ENCODE results near the gene SIL1.
"Not testable (repeated sequence)": the region's sequence is repeated elsewhere in the genome, so short reads cannot be mapped to it uniquely, and the experiment has no call there.

SIL1 gene

DNA sequence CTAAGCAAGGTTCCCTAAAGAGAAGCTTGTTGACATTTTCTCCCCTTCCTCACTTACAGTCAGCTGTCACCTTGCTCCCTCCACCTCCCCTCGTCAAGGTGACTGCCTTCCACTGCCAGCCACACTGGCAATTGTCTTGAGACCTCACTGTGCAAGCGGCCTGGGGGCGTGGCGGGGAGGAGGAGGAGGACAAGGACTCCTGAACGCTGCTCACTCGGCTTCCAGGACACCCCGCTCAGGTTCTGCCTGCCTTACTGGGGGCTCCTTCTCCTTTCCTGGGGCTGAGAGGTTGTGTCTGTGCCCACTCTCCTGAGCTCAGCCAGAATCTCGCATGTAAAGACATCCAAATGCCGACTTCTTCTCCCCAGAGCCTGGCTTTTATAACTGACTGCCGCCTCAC, 262.7 kb downstream of the SIL1 start:
- DNase-seq = no peak

DNA sequence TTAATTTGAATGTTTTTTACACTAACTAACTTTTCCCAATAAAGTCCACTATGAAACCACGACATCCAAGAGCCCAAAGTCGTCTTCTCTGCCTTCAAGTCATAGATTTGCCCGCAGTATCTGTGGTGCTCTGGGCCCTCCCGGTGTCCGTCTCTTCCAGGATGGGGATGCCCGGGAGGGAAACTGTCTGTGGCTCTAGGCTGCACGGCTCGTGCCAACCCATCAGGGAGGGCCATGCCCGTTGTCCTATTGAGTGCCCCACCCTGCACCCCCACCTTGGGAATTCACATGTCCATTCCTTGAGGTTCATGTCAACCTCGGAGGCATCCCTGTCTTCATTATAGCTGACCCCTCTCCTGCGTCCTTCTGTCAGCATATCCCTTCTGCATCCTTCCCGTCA, 263.2 kb downstream of the SIL1 start:
- DNase-seq = no peak

DNA sequence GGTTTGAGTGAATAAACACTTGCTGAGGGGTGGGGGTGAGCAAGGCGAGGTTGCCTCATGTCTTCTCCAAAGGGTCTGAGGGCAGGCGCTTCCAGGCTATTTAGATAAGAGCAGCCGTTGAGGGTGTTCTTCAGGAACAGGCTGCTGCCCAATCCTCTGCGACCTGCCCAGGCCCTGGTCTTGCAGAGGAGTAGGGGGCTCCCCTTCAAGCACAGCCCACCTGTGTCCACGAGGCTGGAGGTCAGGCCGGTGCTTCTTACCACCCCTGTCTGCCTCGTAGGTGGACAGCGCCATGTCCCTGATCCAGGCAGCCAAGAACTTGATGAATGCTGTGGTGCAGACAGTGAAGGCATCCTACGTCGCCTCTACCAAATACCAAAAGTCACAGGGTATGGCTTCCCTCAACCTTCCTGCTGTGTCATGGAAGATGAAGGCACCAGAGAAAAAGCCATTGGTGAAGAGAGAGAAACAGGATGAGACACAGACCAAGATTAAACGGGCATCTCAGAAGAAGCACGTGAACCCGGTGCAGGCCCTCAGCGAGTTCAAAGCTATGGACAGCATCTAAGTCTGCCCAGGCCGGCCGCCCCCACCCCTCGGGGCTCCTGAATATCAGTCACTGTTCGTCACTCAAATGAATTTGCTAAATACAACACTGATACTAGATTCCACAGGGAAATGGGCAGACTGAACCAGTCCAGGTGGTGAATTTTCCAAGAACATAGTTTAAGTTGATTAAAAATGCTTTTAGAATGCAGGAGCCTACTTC, 264.5 kb downstream of the SIL1 start:
- DNase-seq = no peak

DNA sequence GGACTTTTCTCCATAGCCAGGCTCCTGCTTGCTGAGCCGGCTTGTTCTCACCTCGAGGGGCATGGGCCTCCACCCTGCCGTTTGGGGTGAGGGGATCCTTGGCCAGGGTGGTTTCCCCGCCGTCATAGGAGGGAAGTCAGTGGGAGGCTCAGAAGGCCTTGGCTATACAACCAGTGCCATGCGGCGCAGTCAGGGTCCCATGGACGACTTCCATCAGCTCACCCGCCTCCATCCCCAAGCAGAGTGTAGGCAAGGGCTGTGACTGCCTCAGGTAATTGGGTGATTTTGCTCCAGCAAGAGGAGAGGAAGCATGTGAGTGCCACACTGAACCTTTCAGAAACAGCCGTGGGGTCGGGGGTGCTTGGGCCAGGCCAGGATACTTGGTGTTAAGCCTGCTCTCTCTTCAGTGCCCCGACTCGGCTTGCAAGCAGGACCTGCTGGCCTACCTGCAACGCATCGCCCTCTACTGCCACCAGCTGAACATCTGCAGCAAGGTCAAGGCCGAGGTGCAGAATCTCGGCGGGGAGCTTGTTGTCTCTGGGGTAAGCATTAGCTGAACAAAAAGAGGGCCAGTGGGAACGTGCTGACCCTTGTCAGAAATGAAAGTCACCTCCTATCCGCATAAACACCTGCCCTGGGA, 265.9 kb downstream of the SIL1 start:
- no peak for DNase-seq

DNA sequence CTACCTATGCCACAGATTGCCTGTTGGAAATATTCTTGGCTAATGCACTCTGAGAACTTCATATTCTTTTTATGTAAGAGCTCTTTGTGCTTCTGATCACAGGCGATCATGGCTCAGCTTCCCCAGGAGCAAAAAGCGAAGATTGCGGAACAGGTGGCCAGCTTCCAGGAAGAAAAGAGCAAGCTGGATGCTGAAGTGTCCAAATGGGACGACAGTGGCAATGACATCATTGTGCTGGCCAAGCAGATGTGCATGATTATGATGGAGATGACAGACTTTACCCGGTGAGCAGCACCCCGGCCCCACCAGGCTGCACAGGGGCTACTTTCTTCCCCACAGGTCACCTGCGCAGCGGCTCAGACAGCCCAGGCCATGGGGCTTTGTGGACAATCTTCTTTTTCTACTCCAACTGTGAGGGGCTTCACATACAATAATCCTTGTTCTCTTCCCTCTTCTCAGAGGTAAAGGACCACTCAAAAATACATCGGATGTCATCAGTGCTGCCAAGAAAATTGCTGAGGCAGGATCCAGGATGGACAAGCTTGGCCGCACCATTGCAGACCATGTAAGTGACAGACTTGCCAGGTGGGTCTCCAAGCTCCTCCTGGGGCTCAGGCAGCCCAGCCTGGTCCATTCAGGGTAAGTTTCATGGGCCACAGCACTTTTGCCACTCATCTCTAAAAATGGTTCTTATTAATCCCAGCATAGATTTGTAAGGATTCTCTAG, 267.6 kb downstream of the SIL1 start:
- no peak for DNase-seq

DNA sequence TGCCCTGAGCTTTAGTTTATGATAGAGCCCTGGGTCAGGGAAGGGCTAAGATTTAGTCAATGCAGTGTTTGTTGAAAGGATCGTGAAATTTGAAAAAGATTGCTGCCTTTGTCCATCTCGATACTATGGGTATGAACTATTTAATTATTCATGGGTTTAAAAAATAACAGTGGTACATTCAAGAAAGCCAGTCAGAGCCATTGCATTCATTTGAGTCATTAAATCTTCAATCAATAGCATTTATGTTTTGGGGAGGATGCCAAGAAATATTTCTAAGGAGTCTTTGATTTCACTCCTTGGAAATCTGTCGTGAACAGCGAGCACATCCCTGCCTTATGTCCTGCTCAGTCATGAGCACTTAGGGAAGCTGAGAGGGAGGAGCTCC, 268.6 kb downstream of the SIL1 start:
- no peak for DNase-seq

DNA sequence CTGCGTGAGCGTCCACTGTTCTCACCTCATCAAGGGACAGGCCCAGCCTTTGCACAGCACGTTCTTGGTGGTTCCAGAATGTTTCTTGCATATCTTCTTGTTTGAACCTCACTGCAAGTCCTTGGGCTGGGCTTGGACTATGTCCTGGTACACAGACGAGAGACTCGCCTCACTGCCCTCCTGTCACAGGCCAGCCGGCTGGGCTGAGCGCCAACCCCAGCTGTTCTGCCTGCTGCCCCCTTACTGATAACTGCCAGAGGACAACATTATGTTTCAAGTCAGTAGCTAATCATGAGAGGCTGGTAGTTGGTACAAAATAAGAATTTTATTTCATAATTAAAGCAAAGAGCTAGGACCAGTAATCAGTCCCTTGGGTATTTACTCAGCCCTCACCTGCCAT, 270.2 kb downstream of the SIL1 start:
- DNase-seq = no peak

DNA sequence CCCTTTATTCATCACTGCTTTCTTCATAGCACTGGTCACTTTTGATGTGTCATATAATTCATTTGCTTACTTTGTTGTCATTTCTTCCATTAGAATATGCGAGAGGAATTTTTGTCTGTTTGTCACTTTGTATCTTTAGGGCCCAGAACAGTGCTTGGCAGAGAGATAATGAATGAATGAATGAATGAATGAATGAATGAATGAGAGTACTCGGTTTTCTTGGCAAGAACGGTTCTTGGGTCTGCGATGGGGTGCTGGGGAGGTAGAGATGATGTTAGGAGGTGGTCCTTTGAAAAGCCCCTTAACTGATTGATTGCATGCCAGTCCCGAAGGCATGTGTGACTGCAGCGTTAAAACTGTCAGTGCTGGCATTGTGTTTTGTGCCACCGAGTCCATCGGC, 270.6 kb downstream of the SIL1 start:
- DNase-seq = no peak

DNA sequence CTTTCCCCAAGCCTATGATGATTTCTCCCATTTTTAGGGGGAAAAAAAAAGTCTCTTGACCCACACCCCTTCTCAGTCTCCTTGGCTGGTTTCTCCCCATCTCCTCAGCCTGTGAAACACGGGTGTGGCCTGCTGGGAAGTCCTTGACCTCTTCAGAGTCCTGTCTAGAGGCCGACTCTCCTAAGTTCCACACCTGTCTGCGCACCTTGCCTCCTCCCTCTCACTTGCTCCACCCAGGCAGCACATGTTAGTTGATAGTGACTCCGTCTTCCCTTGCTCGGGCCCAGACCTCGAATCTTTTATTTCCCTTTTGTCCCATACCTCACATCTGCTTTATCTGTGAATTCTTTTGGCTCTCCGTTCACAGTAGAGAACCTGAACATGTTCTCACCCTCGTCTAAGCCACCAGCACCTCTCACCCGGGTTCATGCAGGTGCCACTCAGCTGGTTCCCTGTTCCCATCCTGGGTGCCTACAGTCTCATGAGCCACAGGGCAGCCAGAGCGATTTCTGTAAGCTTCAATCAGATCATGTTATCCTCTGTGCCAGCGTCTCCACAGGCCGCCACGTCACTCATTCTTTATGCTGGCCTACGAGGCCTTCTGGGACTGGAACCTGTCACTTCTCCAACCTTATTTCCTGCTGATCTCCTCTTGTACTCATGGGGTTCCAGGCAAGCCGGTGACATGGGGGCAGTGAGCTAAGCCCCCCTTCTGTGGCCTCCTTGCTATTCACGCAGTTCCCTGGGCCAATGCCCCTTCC, 271.3 kb downstream of the SIL1 start:
- no peak for DNase-seq

DNA sequence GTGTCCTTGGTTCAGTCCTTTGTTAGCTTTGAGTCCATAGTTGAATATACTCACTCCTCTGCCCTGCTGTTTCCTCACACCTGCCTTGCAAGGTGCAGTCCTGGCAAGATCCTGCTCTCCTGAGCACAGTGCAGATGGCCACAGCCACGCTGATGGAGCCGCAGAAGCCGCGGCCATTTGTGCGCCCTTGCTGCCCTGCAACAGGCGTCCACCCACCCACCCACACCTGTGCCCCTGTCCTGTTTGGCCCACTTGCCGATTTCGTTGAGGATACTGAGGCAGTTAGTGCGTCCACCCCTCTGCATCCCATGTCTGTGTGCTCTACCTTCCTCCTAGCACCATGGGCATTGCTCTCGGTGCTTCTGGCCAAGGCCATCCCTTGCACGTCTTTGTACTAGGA, 271.9 kb downstream of the SIL1 start:
- DNase-seq = no peak

DNA sequence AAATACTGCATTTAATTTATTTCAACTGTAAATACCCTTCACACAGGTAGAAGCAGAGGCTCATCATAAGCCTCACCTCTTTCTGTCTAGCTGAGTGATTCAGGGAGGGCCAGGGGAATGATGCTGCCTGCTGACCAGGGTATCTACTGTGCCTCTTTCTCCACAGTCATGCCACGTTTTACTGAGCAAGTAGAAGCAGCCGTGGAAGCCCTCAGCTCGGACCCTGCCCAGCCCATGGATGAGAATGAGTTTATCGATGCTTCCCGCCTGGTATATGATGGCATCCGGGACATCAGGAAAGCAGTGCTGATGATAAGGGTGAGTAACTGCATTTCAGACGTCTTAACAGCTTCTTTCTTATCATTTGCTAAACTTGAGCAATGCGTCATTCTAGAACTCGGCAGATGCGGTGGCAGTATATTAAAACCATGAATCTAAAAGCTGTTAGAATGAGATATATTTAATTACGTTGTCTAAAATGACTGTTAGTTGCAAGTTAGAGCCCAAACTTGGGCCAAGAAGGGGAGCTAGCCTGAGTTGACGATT, 273.0 kb downstream of the SIL1 start:
- no peak for DNase-seq

DNA sequence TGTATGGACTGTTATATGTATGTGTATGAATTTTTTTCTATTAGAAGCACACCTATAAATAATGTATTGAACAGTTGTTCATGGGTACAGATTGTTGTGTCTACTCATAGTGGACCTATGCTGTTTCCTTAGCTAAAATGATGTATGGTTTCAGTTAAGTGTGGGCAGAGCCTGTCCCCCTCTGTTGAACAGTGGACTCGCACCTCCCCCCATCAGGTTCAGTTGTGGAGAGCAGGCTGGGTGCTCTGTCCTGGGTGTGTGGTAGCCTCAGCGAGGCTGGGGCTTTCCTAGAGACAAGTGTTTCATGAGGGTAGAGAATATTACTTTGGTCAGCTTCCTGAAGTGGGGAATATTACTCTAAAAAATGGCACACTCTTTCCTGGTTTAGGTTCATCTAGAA, 275.7 kb downstream of the SIL1 start:
- DNase-seq = no peak

DNA sequence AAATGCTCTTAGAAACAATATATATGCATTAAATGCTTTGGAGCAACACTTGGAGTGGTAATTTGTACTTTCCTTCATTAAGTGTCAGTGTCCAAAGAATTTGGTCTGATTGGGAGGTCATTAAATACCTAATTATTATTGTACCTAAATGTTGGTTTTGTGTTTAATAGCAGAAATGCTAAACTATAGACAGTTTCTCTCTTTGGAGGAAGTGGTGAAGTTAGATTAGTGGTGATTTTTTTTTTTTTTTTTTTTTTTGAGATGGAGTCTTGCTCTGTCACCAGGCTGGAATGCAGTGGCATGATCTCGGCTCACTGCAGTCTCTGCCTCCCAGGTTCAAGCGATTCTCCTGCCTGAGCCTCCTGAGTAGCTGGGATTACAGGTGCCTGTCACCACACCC, 276.8 kb downstream of the SIL1 start:
- DNase-seq = not testable (repeated sequence)

DNA sequence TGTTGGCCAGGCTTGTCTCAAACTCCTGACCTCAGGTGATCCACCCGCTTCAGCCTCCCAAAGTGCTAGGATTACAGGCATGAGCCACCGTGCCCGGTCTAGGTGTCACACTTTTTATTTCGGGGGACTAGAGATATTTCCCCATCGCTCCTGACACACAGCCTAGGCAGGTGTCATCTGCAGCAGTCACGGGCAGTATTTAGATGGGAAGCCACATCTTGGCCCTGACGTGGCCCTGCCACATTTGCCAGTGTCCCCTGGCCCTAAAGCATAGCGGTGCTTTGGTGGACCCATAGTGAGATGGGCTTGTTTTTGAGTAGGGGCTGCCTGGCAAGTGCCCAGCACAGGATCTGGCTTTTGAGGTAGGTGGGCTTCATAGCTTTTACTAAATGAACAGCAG, 278.0 kb downstream of the SIL1 start:
- no peak for DNase-seq

DNA sequence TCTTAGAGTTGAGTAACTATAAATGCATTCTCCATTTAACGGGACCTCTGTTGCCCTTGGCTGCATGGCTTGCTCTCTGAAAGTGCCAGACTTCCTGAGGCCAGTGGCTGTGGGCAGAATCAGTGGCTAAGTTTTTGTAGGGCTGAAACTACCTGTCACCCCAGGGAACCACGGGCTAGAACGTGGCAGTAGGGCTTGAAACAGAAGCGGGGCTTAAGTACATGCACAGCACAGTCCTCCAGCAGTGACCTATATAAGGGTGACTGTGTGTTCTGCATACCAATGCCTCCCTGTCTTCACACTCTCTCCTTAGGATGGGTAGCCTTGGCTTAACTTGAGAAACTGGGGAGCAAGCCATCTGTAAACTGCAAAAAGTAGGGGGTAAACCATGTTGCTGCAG, 279.5 kb downstream of the SIL1 start:
- DNase-seq = no peak

DNA sequence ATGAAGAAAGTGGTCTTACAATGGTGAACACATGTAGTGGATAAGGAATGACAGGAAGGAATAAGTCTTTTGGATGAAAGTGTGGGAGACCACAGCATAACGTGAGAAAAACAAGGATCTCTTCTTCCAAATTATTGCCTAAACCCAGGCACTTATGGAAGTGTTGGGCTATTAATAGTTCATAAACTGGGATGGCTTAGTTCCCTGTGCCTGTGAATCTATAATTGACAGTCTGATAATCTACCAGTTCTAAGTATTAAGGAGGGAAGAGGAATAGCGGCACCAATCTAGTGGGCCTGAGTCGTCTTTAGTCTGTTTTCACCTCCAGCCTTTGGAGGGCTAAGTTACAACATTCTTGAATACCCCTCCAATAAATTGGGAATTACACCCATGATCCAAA, 283.8 kb downstream of the SIL1 start:
- DNase-seq = no peak

DNA sequence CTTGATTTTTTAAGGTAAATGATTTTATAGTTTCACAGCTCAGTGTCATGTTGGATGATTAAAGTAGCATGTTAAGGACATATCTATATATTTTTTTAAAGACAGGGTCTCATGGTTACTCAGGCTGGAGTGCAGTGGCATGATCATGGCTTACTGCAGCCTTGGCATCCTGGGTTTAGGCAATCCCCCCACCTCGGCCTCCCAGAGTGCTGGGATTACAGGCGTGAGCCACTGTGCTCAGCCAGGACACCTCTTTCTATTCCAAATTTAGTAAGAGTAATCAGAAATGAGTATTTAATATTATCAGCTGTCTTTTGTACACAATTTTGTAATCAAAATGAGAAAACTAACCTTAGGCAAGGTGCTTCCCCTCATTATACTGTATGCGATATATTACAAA, 284.4 kb downstream of the SIL1 start:
- DNase-seq = no peak

DNA sequence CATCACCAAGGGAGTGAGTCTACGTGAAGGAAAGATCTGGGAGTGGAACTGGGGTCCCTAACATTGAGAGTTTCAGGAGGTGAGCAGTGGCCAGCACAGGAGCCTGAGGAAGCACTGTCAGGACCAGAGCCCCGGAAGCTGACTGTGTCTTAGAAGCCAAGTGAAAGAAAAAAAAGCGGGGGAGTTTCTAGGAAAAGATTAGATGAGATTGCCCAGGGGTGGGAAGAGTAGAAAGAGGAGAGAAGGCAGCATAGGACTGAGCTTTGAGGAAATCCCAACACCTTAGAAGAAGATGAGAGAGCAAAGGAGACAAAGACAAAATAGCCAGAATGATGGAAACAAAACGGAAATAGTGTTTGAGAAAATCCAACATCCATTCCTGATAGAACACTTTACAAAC, 286.1 kb downstream of the SIL1 start:
- no peak for DNase-seq

DNA sequence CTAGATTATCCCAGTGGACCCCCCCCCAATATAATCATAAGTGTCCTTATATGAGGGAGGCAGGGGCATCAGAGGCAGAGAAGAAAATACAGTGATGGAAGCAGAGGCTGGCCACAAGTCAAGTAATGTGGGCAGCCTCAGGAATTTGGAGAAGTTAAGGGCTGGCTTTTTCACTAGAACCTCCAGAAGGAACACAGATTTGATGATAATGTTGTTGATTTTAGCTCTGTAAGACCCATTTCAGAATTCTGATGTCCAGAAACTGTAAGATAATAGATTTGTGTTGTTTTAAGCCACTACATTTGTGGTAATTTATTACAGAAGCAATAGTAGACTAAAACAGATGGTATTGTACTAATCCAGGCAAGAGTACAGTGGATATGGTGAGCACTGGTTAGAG, 286.7 kb downstream of the SIL1 start:
- DNase-seq = no peak

DNA sequence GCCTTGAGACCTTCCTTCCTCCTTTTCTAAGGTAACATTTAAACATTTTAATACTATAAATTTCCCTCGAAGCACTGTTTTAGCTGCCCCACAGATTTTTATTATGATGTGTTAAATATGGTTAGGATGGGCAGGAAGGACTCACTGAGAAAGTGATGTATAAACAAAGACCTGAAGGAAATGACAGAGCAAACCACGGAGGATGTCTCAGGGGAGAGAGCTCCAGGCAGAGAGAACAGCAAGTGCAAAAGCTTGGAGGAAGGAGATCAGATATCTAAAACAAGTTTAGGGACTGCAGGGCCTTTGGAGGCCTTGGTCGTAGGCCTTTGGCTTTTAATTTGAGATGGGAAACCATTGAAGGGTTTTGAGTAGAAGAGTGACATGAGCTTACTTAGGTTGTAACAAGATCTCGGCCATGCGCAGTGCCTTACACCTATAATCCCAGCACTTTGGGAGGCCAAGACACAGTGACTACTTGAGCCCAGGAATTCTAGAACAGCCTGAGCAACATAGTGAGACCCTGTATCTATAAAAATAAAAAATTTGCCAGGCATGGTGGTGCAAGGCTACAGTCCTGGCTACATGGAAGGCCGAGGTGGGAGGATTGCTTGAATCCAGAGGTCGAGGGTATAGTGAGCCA, 287.5 kb downstream of the SIL1 start:
- no peak for DNase-seq

DNA sequence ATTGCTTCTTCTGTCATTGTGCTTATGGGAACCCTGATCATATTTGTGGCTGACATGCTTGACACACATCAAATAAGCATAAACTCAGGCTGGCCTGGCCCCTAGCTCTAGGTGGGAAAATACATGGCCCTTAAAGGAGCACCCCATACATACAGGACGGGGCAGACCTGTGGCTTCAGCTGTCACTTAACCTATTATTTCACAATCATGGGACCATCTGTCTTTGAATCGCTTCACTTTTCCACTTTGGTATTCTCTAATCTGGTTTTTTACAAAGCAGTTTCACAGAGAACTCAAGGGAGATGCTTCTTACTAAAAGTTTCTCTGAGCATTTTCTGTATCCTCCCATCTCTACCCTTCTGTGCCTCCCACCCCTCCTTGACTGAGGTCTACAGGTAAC, 288.4 kb downstream of the SIL1 start:
- no peak for DNase-seq

DNA sequence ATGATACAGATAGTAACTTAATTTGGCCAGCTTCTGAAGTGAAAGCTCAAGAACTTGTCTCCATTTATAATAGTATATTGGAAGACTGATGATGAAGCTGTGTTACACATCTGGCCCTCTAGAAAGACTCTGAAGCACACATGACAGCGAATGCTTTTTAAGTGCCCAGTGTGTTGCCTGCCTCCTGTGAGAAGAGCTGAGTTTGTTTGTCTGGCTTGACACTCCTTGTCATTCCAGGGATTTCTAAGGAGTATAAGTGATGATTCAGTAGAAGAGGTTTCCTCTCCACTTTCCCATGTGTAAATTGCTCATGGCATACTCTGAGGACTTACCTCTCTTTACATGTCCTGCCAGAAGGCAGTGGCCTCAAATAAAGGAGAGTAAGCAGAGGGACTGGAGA, 292.6 kb downstream of the SIL1 start:
- DNase-seq = no peak
